C4-2B (cell line): Measurements from ENCODE around the gene CHCHD6.

Experiments used
- ZFX ChIP-seq: fragments of 450-650 bp; IDR thresholded peaks from 2 replicates; pipeline ENCODE4 v1.6.1; 2017
- TF ChIP-seq, protein P1 (sequence below): fragments of 450-650 bp; conservative IDR thresholded peaks from 2 replicates; pipeline ENCODE4 v1.5.1; 2017; ENCODE audit warnings: mild to moderate bottlenecking

DNA sequence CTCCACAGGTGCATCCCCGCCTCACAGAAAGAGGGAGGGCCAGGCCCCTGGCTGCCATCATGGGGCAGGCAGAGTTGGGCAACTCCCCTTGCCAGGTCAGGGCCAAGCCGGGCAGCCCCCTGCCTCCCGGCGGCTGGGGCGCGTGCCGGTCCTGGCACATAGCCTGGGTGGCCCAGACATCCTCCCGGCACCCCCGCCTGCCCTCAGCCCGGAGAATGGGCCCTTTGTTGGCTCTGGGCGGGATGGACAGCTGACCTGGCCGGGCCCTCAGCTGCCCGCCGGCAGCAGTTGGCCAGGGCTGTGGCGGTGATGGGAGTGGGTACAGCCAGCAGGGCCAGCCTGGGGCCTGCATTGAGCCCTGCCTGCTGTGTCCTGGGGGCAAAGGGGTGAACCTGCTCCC, 295.3 kb downstream of the CHCHD6 start:
- TF ChIP-seq, protein P1, sequence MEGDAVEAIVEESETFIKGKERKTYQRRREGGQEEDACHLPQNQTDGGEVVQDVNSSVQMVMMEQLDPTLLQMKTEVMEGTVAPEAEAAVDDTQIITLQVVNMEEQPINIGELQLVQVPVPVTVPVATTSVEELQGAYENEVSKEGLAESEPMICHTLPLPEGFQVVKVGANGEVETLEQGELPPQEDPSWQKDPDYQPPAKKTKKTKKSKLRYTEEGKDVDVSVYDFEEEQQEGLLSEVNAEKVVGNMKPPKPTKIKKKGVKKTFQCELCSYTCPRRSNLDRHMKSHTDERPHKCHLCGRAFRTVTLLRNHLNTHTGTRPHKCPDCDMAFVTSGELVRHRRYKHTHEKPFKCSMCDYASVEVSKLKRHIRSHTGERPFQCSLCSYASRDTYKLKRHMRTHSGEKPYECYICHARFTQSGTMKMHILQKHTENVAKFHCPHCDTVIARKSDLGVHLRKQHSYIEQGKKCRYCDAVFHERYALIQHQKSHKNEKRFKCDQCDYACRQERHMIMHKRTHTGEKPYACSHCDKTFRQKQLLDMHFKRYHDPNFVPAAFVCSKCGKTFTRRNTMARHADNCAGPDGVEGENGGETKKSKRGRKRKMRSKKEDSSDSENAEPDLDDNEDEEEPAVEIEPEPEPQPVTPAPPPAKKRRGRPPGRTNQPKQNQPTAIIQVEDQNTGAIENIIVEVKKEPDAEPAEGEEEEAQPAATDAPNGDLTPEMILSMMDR, result no peak
- TF ChIP-seq ZFX, result no peak
